ENCODE measurements around the gene HDAC4.
A peak's percentile ranks its signal among the peaks of the same experiment; 100 is the strongest.

Gene HDAC4

GRCh38 chr2:239401067-239401880 lies 454 bp upstream of the HDAC4 start:
- DNase-seq: peak; percentile 98 to 100 (median 100)
- intact Hi-C loops (cut with DNase I): loop anchor here (2.0 kb wide), 1 partner anchor 44 kb away; no protein-coding TSS in a partner anchor

GRCh38 chr2:239399921-239400595 lies 762 bp downstream of the HDAC4 start:
- intact Hi-C loops (cut with DNase I): loop anchor here (2.0 kb wide), 1 partner anchor 45 kb away; no protein-coding TSS in a partner anchor
- DNase-seq: peak in 5 of 42 donors; percentile 9 to 33 (median 26)

GRCh38 chr2:239399433-239399920 lies 1.3 kb downstream of the HDAC4 start:
- peak in 11 of 42 donors; percentile 24 to 63 (median 35) for DNase-seq
- intact Hi-C loops (cut with DNase I): no loop called here

GRCh38 chr2:239398521-239398921 lies 2.3 kb downstream of the HDAC4 start:
- peak in 12 of 42 donors; percentile 12 to 75 (median 39) for DNase-seq
- intact Hi-C loops (cut with DNase I): no loop called here

GRCh38 chr2:239397931-239398471 lies 2.8 kb downstream of the HDAC4 start:
- DNase-seq: peak in 1 of 42 donors; percentile 43
- intact Hi-C loops (cut with DNase I): no loop called here

GRCh38 chr2:239396881-239397681 lies 3.7 kb downstream of the HDAC4 start:
- intact Hi-C loops (cut with DNase I): no loop called here
- DNase-seq: no peak

- DNase-seq: peak in 1 of 42 donors; percentile 16
- intact Hi-C loops (cut with DNase I): no loop called here
Observed at GRCh38 chr2:239395524-239395923, 5.3 kb downstream of the HDAC4 start.

- intact Hi-C loops (cut with DNase I): no loop called here
- DNase-seq: peak in 1 of 42 donors; percentile 22
Observed at GRCh38 chr2:239394978-239395377, 5.8 kb downstream of the HDAC4 start.

- peak in 3 of 42 donors; percentile 21 to 42 (median 37) for DNase-seq
- intact Hi-C loops (cut with DNase I): no loop called here
Observed at GRCh38 chr2:239394346-239394945, 6.4 kb downstream of the HDAC4 start.

- peak in 1 of 42 donors; percentile 8 for DNase-seq
- intact Hi-C loops (cut with DNase I): no loop called here
Observed at GRCh38 chr2:239393941-239394340, 6.9 kb downstream of the HDAC4 start.

- intact Hi-C loops (cut with DNase I): no loop called here
- peak in 8 of 42 donors; percentile 36 to 71 (median 46) for DNase-seq
Observed at GRCh38 chr2:239393388-239393940, 7.4 kb downstream of the HDAC4 start.

- intact Hi-C loops (cut with DNase I): no loop called here
- DNase-seq: peak in 2 of 42 donors; percentile 28 to 33
Observed at GRCh38 chr2:239392688-239393387, 8.0 kb downstream of the HDAC4 start.

GRCh38 chr2:239392072-239392357 lies 8.8 kb downstream of the HDAC4 start:
- DNase-seq: peak in 2 of 42 donors; percentile 22 to 31
- intact Hi-C loops (cut with DNase I): no loop called here

GRCh38 chr2:239391286-239392071 lies 9.3 kb downstream of the HDAC4 start:
- peak in 2 of 42 donors; percentile 27 to 36 for DNase-seq
- intact Hi-C loops (cut with DNase I): no loop called here

- peak in 3 of 42 donors; percentile 20 to 34 (median 22) for DNase-seq
- intact Hi-C loops (cut with DNase I): no loop called here
Observed at GRCh38 chr2:239390546-239391285, 10.1 kb downstream of the HDAC4 start.

Data from head of caudate nucleus (tissue), 42 donors.